GM08714 (cell line): ENCODE data around the gene VENTX.

Experiments
- H3K4me3 ChIP-seq: fragments of 200-500 bp; sonication (Bioruptor generic); 2 replicates; pipeline ENCODE4 v1.5.1; 2014; ENCODE audit warnings: mild to moderate bottlenecking, low read length, inconsistent platforms
- ZNF274 ChIP-seq: IDR thresholded peaks from 2 replicates; pipeline ENCODE4 v1.6.1; 2012; ENCODE audit warnings: mild to moderate bottlenecking, low read depth, low read length

The VENTX gene

DNA sequence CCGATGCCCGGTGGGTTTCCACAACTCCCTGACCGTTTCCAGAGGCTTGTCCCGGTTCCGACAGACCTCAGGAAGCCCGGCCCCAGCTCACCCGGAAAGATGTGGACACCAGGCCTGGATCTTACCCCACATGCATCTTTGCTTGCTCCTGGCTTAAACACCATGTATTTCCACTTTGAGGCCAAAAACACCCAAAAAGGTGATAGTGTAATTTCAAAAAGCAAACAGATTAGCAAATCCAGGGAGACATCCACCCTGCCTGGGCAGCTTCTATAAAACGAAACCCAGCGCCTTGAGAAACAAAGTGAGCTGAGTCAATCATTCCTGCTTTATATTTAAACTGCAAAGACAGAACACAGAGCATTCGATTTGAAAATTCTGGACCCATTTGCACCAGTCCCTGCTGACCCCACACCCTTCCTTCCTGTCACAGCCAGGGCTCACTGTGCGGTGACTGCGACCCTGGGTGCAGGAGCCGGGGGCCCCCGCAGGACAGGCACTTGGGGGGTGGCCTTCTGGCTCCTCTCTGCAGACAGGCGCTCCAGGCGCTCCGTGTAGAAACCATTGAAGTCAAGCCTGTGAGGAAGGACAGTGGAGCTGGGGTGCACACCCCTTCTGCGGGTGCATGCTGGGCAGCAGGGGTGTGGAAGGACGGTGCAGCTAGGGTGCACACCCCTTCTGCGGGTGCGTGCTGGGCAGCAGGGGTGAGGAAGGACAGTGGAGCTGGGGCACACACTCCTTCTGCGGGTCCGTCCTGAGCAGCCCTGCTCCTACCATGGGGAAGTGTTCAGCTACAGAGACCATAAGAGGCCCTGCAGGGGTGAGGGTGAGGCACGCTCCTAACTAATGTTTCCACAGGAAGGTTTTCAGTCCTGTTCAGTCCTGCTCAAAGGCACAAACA is 41.9 kb downstream of the VENTX start:
- no peak for TF ChIP-seq ZNF274
- H3K4me3 ChIP-seq = no peak overlapping the region

DNA sequence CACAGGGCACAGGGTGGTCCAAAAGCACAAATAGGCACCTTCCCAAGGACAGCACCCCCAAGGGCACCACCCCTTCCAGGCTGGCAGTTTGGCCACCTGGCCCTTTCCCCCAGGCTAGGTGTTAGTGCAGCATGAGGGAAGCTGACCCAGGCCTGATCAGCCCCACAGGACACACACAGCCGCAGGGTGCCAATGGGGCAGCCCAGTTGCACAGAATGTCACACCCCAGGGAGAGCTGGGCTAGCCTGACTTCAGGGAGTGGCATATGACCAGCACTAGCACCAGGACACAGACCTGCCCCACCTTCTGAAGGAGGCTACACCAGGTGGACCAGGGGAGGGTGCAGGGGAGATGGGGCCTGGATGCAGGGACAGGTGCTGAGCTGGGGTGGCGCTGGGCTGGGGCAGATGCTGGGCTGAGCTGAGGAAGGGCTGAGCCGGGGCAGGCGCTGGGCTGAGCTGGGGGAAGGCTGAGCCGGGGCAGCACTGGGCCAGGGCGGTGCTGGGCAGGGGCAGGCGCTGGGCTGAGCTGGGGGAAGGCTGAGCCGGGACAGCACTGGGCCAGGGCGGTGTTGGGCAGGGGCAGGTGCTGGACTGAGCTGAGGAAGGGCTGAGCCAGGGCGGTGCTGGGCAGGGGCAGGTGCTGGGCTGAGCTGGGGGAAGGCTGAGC is 42.9 kb downstream of the VENTX start:
- TF ChIP-seq ZNF274 = no peak
- H3K4me3 ChIP-seq = no peak overlapping the region

DNA sequence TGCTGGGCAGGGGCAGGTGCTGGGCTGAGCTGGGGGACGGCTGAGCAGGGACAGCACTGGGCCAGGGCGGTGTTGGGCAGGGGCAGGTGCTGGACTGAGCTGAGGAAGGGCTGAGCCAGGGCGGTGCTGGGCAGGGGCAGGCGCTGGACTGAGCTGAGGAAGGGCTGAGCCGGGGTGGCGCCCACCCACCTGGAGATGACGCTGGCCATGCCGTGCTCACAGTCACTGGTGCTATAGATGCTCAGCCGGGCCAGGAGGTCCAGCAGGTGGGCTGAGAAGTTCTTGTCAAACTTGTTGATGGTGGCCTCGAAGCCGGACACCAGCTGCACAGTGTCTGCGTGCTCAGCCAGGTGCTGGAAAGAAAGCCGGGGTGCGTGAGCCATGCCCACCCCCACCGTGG is 43.4 kb downstream of the VENTX start:
- TF ChIP-seq ZNF274 = no peak

DNA sequence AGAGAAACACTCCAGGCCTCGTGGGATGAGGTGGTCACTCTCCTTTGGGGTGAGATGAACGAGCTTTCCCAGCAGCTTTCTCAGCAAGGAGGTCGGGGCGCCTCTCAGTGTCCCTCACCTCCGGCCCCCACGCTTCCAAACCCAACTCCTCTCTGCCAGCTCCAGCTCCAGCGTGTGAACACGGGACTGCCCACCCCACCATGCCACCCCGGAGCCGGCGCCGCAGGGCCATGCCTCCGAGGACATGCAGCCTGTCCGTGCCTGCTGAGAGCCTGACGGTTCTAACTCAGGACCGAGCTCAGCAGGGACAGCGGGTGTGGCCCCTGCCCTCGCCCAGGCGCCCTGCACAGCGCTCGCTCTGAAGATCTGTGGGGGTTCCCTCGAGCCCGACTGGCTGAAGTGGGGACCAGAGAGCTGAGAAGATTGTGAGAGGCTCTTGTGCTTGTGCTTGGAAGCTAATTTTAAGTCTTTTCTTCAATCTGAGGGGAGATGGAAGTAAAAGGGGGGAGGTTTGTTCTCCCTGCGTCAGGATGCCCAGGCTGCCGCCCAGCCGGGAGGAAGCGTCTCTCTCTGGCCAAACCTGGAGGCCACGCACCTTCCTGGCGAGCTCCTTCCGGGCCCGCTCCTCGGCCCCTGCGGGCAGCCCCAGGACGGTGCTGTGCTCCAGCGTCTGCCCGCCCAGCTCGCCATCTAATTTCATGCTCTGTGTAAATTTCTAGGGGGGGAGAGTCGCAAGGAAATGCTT is 44.1 kb downstream of the VENTX start:
- no peak for TF ChIP-seq ZNF274
- no peak overlapping the region for H3K4me3 ChIP-seq

More for the DNA sequence above, 43.4 kb downstream of the VENTX start:
- H3K4me3 ChIP-seq = no peak overlapping the region

DNA sequence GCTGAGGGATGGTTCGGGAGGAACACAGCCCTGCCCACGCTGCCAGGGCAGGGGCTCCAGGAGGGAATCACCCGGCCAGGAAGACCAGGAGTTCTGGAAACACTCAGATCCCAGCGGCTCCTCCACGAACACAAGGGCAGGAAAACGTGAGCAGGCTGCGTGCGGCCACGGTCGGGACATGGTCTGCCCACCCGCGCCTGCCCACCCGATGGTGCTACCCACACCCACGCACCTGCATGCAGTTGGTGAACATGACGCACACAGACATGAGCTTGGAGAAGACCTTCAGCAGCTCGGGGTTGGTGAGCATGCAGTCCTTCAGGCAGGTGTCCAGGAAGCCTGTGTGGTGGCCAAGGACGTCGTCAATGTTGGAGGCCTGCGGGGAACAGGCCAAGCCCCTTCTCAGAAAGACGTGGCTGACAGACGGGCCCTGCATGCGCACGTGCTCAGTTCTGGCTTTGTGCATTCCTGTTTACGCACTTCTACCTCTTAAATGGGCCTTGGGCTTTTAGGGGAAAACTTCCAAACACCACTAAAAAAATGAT is 45.3 kb downstream of the VENTX start:
- TF ChIP-seq ZNF274 = no peak
- no peak overlapping the region for H3K4me3 ChIP-seq

DNA sequence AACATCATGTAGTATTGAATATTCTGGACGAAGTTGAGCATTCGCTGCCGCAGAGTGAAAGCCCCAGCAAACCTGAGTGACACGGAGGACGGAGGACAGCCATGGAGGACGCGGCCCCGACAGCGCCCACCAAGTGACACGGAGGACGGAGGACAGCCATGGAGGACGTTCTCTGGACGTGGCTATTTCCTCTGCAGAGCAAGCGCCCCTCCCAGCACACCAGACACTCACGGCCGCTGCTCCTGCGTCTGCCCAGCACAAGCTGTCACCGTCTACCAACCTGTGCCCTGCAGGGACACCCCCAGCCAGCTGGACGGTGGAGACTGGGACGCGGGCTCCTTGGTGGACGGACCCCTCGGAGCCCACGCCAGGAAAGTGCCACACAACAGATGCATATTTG is 46.3 kb downstream of the VENTX start:
- TF ChIP-seq ZNF274 = no peak
- no peak overlapping the region for H3K4me3 ChIP-seq

DNA sequence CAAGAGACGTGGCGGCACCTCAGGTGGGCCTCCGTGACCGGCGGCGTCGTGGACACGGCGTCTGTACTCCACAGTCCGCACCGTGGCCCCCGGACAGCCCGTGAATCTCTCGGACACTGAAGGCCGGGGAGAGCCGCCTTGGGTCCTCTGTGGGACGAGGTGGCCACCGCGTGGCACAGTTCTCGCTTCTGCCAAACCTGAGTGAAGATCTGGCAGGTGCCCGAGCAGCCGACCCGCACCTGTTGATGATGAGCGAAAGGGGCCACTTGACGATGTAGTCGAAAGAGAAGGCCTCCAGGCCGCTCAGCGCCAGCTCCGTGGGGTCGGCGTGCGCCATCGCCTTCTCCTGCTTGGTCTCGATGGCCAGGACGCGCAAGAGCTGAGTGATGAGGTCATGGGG is 47.6 kb downstream of the VENTX start:
- H3K4me3 ChIP-seq = no peak overlapping the region
- no peak for TF ChIP-seq ZNF274

DNA sequence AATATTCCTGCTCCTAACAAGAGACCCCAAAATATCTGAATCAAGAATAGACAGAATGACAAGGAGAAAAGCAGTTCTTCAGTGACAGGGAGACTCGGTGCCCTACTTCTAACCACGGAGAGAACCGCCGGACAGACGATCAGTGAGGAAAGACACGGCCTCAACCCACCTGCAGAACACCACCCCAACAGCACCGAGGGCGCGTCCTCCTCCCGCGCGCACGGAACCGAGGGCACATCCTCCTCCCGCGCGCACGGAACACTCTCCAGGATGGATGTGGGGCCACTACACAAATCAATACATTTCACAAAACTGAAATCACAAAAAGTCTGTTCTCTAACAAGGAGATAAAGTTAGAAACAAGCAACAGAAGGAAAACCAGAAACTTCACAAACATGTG is 48.7 kb downstream of the VENTX start:
- no peak overlapping the region for H3K4me3 ChIP-seq
- TF ChIP-seq ZNF274 = no peak

DNA sequence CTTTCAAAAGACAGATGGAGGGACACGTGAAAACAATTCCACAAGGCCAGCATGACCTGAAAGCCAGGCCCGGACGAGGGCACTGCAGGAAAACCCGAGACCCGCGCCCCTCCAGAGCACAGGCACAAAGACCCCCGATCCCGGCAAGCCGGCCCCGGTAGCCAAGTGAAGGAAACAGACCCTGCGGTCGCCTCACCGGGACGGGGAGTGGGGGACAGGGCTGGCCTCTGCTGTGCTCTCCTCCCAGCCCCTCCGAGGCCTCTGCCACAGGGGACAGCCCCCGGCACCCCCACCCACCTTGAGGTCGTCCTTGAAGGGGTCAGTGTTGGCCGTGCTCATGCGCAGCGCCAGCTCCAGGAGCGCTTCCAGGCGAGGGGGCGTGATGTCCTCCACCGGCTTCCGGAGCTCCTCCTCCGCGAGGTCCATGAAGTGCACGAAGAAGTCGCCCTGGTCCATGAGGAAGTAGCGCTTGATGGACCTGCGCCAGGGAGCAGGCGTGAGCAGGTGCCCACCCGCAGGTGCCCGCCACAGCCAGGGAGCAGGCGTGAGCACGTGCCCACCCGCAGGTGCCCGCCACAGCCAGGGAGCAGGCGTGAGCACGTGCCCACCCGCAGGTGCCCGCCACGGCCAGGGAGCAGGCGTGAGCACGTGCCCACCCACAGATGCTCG is 50.3 kb downstream of the VENTX start:
- no peak for TF ChIP-seq ZNF274
- H3K4me3 ChIP-seq = no peak overlapping the region

DNA sequence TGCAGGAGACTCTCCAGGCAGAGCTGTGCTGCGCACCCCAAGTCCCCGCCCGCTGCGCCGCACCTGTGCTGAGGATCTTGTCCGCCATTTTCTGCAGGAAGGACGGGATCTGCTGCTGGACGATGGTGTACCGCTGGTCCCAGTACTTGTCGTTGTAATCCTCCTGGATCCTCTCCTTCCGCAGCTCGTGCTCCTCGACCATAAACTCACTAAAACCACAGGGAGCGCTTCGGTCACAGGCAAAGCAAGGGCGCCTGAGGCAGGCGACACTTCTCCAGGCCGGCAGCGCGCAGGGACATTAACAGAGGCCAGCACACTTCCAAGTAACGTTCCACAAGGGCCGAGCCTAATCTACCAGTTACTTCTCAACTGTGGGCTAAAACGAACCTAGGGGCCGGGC is 52.1 kb downstream of the VENTX start:
- no peak overlapping the region for H3K4me3 ChIP-seq
- no peak for TF ChIP-seq ZNF274
